ENCODE measurements around the gene NDST1.

NDST1 gene

DNA sequence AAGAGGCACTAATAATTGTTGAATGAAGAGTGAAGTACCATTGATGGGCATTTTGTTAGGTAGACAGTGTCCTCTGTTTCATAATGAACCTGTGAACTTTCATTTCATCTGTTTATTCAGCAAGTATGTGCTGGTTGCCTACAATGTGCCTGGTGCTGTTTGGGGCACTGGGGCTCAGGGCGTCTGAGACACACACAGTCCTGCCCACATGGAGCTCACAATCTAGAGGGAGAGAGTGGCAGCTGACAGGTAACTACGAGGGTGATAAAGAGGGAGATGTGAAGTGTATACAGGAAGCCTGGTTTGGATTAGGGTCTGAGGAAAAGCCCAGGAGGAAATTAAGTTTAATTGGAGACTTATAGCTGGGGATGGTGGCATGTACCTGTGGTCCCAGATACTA is 28.5 kb upstream of the NDST1 start:
- H3K9me3 ChIP-seq (ENCODE audit: low read length), result no peaks in the 10 kb centered on the region
- no peaks in the 10 kb centered on the region for H4K20me1 ChIP-seq (ENCODE audit: insufficient read depth, low read length)
- H3K9ac ChIP-seq (ENCODE audit: low read length), result no peak overlapping the region
- H3K79me2 ChIP-seq (ENCODE audit: insufficient read depth, low read length), result no peaks in the 10 kb centered on the region
- H3K27me3 ChIP-seq (ENCODE audit: insufficient read depth, low read length), result no peaks in the 10 kb centered on the region; the same call in 1 of the 2 replicates
- H3K9me2 ChIP-seq (ENCODE audit: low read depth, low read length), result no peaks in the 10 kb centered on the region
- peaks cover 15% of the 10 kb centered on the region for H3K4me1 ChIP-seq (ENCODE audit: insufficient read depth, low read length, severe bottlenecking)
- H3K27ac ChIP-seq (ENCODE audit: low read depth, low read length, poor library complexity, severe bottlenecking), result no peak overlapping the region
- no peak overlapping the region for H2AFZ ChIP-seq (ENCODE audit: low read length)
- no peaks in the 10 kb centered on the region for H3K36me3 ChIP-seq (ENCODE audit: insufficient read depth, low read length)
- H3K4me3 ChIP-seq (ENCODE audit: low read depth, low read length, poor library complexity, severe bottlenecking), result no peak overlapping the region
- H3K4me2 ChIP-seq (ENCODE audit: low read length), result no peak overlapping the region
- no peaks in the 10 kb centered on the region for H3F3A ChIP-seq (ENCODE audit: insufficient read depth, low read length)
- TF ChIP-seq EZH2 (IDR thresholded peaks at IDR 0.05; ENCODE audit: borderline replicate concordance, low read length), result no peak
- TF ChIP-seq, protein P1, sequence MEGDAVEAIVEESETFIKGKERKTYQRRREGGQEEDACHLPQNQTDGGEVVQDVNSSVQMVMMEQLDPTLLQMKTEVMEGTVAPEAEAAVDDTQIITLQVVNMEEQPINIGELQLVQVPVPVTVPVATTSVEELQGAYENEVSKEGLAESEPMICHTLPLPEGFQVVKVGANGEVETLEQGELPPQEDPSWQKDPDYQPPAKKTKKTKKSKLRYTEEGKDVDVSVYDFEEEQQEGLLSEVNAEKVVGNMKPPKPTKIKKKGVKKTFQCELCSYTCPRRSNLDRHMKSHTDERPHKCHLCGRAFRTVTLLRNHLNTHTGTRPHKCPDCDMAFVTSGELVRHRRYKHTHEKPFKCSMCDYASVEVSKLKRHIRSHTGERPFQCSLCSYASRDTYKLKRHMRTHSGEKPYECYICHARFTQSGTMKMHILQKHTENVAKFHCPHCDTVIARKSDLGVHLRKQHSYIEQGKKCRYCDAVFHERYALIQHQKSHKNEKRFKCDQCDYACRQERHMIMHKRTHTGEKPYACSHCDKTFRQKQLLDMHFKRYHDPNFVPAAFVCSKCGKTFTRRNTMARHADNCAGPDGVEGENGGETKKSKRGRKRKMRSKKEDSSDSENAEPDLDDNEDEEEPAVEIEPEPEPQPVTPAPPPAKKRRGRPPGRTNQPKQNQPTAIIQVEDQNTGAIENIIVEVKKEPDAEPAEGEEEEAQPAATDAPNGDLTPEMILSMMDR (IDR thresholded peaks at IDR 0.05; ENCODE audit: low read length), result no peak

GRCh38 chr5:150481708-150481965 is 26.3 kb upstream of the NDST1 start:
- no peak overlapping the region for H3K27ac ChIP-seq (ENCODE audit: low read depth, low read length, poor library complexity, severe bottlenecking)
- no peaks in the 10 kb centered on the region for H3F3A ChIP-seq (ENCODE audit: insufficient read depth, low read length)
- no peaks in the 10 kb centered on the region for H3K9me2 ChIP-seq (ENCODE audit: low read depth, low read length)
- no peak overlapping the region for H3K9ac ChIP-seq (ENCODE audit: low read length)
- no peaks in the 10 kb centered on the region for H4K20me1 ChIP-seq (ENCODE audit: insufficient read depth, low read length)
- H3K4me2 ChIP-seq (ENCODE audit: low read length), result no peak overlapping the region
- no peak overlapping the region for H3K4me3 ChIP-seq (ENCODE audit: low read depth, low read length, poor library complexity, severe bottlenecking)
- TF ChIP-seq EZH2 (IDR thresholded peaks at IDR 0.05; ENCODE audit: borderline replicate concordance, low read length), result no peak
- TF ChIP-seq, protein P1 (IDR thresholded peaks at IDR 0.05; ENCODE audit: low read length), result no peak
- H3K4me1 ChIP-seq (ENCODE audit: insufficient read depth, low read length, severe bottlenecking), result peaks cover 13% of the 10 kb centered on the region
- no peaks in the 10 kb centered on the region for H3K36me3 ChIP-seq (ENCODE audit: insufficient read depth, low read length)
- peaks cover 6% of the 10 kb centered on the region for H3K27me3 ChIP-seq (ENCODE audit: insufficient read depth, low read length)
- H3K9me3 ChIP-seq (ENCODE audit: low read length), result no peaks in the 10 kb centered on the region
- H3K79me2 ChIP-seq (ENCODE audit: insufficient read depth, low read length), result no peaks in the 10 kb centered on the region
- H2AFZ ChIP-seq (ENCODE audit: low read length), result no peak overlapping the region

DNA sequence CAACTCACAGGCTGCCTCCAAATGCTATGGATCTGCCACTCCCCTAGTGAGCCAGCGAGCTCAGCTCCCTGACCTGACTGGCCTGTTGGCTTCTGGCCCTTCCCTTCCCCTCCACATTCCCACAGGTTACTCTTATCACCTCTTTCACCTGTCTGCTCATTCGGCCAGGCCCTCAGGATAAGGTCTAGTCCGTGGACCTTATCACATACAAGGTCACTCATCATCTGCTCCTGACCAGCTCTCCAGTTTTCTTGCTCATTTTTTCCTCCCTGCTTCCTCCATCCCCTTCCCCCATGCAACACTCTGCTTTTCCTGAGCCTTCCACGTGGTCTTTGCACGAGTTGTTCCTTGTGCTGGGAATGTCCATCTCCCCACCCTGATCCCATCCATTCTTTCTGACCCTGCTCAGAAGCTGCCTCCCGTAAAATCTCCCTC is 25.9 kb upstream of the NDST1 start:
- H3K36me3 ChIP-seq (ENCODE audit: insufficient read depth, low read length), result no peaks in the 10 kb centered on the region
- H3K9ac ChIP-seq (ENCODE audit: low read length), result no peak overlapping the region
- peaks cover 6% of the 10 kb centered on the region for H3K27me3 ChIP-seq (ENCODE audit: insufficient read depth, low read length)
- no peaks in the 10 kb centered on the region for H3K9me3 ChIP-seq (ENCODE audit: low read length)
- no peaks in the 10 kb centered on the region for H3K79me2 ChIP-seq (ENCODE audit: insufficient read depth, low read length)
- H3F3A ChIP-seq (ENCODE audit: insufficient read depth, low read length), result no peaks in the 10 kb centered on the region
- no peak overlapping the region for H3K27ac ChIP-seq (ENCODE audit: low read depth, low read length, poor library complexity, severe bottlenecking)
- no peak overlapping the region for H3K4me2 ChIP-seq (ENCODE audit: low read length)
- no peak overlapping the region for H3K4me3 ChIP-seq (ENCODE audit: low read depth, low read length, poor library complexity, severe bottlenecking)
- TF ChIP-seq EZH2 (IDR thresholded peaks at IDR 0.05; ENCODE audit: borderline replicate concordance, low read length), result no peak
- TF ChIP-seq, protein P1 (IDR thresholded peaks at IDR 0.05; ENCODE audit: low read length), result no peak
- no peaks in the 10 kb centered on the region for H4K20me1 ChIP-seq (ENCODE audit: insufficient read depth, low read length)
- peaks cover 13% of the 10 kb centered on the region for H3K4me1 ChIP-seq (ENCODE audit: insufficient read depth, low read length, severe bottlenecking)
- no peak overlapping the region for H2AFZ ChIP-seq (ENCODE audit: low read length)
- no peaks in the 10 kb centered on the region for H3K9me2 ChIP-seq (ENCODE audit: low read depth, low read length)
